ENCODE data around the gene SEC24C. TPM values are rescaled to one million over a fixed set of nuclear protein-coding genes. Genes with fewer than 3 reads are reported as not detected.
A peak's percentile ranks its signal among the peaks of the same experiment; 100 is the strongest.

The SEC24C gene
- total RNA-seq, 1 donor from 2014 or later, result 65.9 TPM

DNA sequence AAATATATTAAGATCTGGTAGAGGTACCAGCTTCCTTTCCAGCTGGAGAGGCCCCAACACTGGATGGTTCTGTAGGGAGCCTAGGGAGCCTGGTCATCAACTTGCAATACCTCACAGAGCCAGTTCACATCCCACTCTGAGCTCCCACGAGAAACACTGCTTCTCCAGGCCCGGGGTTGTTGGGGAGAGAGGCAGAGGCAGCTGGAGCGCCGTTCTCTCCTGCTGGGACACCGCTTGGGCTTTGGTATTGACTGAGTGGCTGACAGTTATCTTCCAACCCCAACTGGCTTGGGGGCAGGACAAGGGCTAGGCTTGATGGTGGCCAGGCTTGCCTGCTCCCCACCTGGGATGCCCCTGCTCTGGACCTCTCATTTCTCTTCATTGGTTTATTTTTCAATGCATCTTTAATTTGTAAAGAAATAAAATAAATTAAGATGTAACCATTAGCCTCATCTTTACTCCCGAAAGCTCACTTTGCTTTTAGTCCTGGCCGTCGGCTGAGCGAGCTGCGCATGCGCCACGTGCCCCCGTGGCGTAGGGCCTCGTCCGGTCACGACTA, 27.6 kb downstream of the SEC24C start:
- Histone ChIP-seq H3K4me3 (peak overlapping the region; percentile 76 to 91), H3K27ac (peak overlapping the region; percentile 95 to 99), H3K9me3 (no peaks in the 10 kb centered on the region), H3K27me3 (no peaks in the 10 kb centered on the region), H3K36me3 (peaks cover 46 to 63% of the 10 kb centered on the region in 2 donors), H3K4me1 (peaks cover 11 to 23% of the 10 kb centered on the region in 2 donors)
- peak in 1 of 2 donors; percentile 42 for DNase-seq (ENCODE audit: low spot score in 2 of 2)
- intact Hi-C loops (cut with DNase I), result loop anchor here (1.0 to 5.0 kb wide), 3 partner anchors 14 to 40 kb away; partner anchors contain the start of genes NDST2, SEC24C and ZSWIM8
- TF ChIP-seq, protein P1, sequence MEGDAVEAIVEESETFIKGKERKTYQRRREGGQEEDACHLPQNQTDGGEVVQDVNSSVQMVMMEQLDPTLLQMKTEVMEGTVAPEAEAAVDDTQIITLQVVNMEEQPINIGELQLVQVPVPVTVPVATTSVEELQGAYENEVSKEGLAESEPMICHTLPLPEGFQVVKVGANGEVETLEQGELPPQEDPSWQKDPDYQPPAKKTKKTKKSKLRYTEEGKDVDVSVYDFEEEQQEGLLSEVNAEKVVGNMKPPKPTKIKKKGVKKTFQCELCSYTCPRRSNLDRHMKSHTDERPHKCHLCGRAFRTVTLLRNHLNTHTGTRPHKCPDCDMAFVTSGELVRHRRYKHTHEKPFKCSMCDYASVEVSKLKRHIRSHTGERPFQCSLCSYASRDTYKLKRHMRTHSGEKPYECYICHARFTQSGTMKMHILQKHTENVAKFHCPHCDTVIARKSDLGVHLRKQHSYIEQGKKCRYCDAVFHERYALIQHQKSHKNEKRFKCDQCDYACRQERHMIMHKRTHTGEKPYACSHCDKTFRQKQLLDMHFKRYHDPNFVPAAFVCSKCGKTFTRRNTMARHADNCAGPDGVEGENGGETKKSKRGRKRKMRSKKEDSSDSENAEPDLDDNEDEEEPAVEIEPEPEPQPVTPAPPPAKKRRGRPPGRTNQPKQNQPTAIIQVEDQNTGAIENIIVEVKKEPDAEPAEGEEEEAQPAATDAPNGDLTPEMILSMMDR (IDR thresholded peaks at IDR 0.05), result peak in 1 of 3 experiments; percentile 7

DNA sequence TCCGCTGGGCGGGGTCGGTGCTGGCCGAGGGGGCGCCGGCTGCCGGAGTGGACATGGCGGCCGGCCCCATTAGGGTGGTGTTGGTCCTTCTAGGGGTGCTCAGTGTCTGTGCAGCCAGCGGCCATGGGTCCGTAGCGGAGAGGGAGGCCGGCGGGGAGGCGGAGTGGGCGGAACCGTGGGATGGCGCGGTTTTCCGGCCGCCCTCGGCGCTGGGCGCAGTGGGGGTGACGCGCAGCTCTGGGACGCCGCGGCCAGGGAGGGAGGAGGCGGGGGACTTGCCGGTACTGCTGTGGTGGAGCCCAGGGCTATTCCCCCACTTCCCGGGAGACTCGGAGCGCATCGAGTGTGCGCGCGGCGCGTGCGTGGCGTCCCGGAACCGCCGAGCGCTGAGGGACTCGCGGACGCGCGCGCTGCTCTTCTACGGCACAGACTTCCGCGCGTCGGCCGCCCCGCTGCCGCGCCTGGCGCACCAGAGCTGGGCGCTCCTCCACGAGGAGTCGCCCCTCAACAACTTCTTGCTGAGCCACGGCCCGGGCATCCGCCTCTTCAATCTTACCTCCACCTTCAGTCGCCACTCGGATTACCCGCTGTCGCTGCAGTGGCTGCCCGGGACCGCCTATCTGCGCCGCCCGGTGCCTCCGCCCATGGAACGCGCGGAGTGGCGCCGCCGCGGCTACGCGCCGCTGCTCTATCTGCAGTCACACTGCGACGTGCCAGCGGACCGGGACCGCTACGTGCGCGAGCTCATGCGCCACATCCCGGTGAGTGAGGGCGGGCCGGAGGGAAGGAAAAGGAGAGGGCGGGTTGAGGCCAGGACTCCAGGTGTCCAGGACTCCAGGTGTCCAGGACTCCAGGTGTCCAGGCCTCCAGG, 28.3 kb downstream of the SEC24C start:
- H3K27me3 ChIP-seq, result no peaks in the 10 kb centered on the region
- H3K36me3 ChIP-seq, result peaks cover 40 to 57% of the 10 kb centered on the region in 2 donors
- H3K9me3 ChIP-seq, result no peaks in the 10 kb centered on the region
- TF ChIP-seq, protein P1 (IDR thresholded peaks at IDR 0.05), result peak in 2 of 3 experiments; percentile 2 to 24
- H3K27ac ChIP-seq, result peak overlapping the region; percentile 95 to 99
- peak; percentile 45 to 93 for DNase-seq (ENCODE audit: low spot score in 2 of 2)
- peaks cover 11 to 23% of the 10 kb centered on the region in 2 donors for H3K4me1 ChIP-seq
- intact Hi-C loops (cut with DNase I), result loop anchor here (1.0 to 5.0 kb wide), 3 partner anchors 13 to 40 kb away; partner anchors contain the start of genes NDST2, SEC24C and ZSWIM8
- H3K4me3 ChIP-seq, result peak overlapping the region; percentile 76 to 91

DNA sequence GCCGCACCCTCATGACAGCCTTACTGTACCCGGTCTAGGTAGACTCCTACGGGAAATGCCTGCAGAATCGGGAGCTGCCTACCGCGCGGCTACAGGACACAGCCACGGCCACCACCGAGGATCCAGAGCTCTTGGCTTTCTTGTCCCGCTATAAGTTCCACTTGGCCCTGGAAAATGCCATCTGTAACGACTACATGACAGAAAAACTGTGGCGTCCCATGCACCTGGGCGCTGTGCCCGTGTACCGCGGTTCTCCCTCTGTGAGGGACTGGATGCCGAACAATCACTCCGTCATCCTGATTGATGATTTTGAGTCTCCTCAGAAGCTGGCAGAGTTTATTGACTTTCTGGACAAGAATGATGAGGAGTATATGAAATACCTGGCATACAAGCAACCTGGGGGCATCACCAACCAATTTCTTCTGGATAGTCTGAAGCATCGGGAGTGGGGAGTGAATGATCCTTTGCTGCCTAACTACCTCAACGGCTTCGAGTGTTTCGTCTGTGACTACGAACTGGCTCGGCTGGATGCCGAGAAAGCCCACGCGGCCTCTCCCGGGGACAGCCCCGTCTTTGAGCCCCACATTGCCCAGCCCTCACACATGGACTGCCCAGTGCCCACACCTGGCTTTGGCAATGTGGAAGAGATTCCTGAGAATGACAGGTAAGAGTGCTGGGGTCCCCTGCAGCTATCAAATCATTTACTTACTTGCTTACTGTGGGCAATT, 29.1 kb downstream of the SEC24C start:
- H3K36me3 ChIP-seq, result peaks cover 32 to 49% of the 10 kb centered on the region in 2 donors
- intact Hi-C loops (cut with DNase I), result loop anchor here (5.0 kb wide), 1 partner anchor 39 kb away; the partner anchor contains the start of gene NDST2
- no peak for DNase-seq (ENCODE audit: low spot score in 2 of 2)
- H3K4me3 ChIP-seq, result peak overlapping the region; percentile 76 to 91
- peak overlapping the region; percentile 95 to 99 for H3K27ac ChIP-seq
- no peaks in the 10 kb centered on the region for H3K9me3 ChIP-seq
- peaks cover 11 to 23% of the 10 kb centered on the region in 2 donors for H3K4me1 ChIP-seq
- no peaks in the 10 kb centered on the region for H3K27me3 ChIP-seq
- TF ChIP-seq, protein P1 (IDR thresholded peaks at IDR 0.05), result no peak

DNA sequence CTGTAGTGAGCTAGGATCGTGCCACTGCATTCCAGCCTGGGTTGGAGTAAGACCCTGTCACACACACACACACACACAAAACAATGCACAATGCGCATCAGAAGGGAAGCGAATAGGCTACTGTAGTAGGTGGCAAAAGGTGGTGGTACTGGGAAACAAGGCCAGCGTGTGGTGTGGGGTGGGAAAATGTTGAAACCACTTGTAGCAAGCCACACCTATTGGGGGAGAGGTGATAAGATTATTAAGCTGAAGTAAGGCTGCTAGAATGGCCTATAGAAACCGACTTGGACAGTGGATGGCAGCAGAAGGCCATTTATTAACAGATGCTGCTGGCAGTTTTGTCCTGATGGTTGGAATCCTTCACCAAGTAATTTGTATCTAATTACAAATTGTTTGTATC, 30.5 kb downstream of the SEC24C start:
- peaks cover 25 to 49% of the 10 kb centered on the region in 2 donors for H3K36me3 ChIP-seq

More for the DNA sequence above, 30.5 kb downstream of the SEC24C start:
- Histone ChIP-seq H3K27me3 (no peaks in the 10 kb centered on the region), H3K9me3 (no peaks in the 10 kb centered on the region), H3K4me3 (peak overlapping the region; percentile 76 to 91), H3K27ac (peak overlapping the region in 1 of 2 donors; percentile 10), H3K4me1 (peaks cover 11 to 23% of the 10 kb centered on the region in 2 donors)
- intact Hi-C loops (cut with DNase I), result loop anchor here (5.0 kb wide), 1 partner anchor 38 kb away; the partner anchor contains the start of gene NDST2
- TF ChIP-seq, protein P1 (IDR thresholded peaks at IDR 0.05), result no peak
- DNase-seq (ENCODE audit: low spot score in 2 of 2), result no peak

Measured in ascending aorta (tissue), 2 donors.